Testis (tissue), 2 donors: ENCODE data around the gene HMGB2.

Experiments
- CTCF ChIP-seq, 3 experiments: fragments of 450-650 bp in 2 of 3; fragments of 200-600 bp in 1 of 3; sonication (generic) in 1 of 3; IDR thresholded peaks; one replicate each; pipeline ENCODE4 v1.5.1; 2016 to 2019; ENCODE audit warnings: antibody characterized with exemption in 3 of 3, mild to moderate bottlenecking in 2 of 3, moderate library complexity in 1 of 3
- POLR2A ChIP-seq: fragments of 450-650 bp; IDR thresholded peaks from one replicate; pipeline ENCODE4 v1.6.1; 2017; ENCODE audit warnings: antibody characterized with exemption, mild to moderate bottlenecking, moderate library complexity

- TF ChIP-seq CTCF (IDR thresholded peaks at IDR 0.05): no peak
- no peak for TF ChIP-seq POLR2A
These were observed 9.8 kb upstream of the HMGB2 start for GRCh38 chr4:173343832-173344397.
